Body of pancreas (tissue), 4 donors: Measurements from ENCODE around the gene PCNX1. TPM values are rescaled to one million over a fixed set of nuclear protein-coding genes. Genes with fewer than 3 reads are reported as not detected.

Experiments
- ATAC-seq: fragments of 150-250 bp; one replicate; pipeline ENCODE4 v1.9.1; 2016
- DNase-seq, 4 donors: peaks; one replicate each; pipeline ENCODE4 v3.0.0-alpha.2; 2019
- H3K27ac ChIP-seq, 4 donors: fragments of 200-600 bp; sonication (generic); 1 replicate in 3 of 4; 2 replicates in 1 of 4; pipeline versions ENCODE4 v1.5.1 to v1.6.1; 2016 to 2019; ENCODE audit warnings: mild to moderate bottlenecking in 1 of 4, mixed read lengths in 1 of 4, moderate library complexity in 1 of 4
- H3K27me3 ChIP-seq, 2 donors: fragments of 200-600 bp; sonication (generic); one replicate each; pipeline ENCODE4 v1.6.0; 2016; ENCODE audit warnings: mild to moderate bottlenecking in 1 of 2
- H3K36me3 ChIP-seq, 2 donors: fragments of 200-600 bp; sonication (generic); replicated peaks in 1 of 2; 2 replicates each; pipeline ENCODE4 v1.5.1; 2016; ENCODE audit warnings: low read depth in 2 of 2; ENCODE audit not compliant: insufficient read depth in 1 of 2
- H3K4me1 ChIP-seq: fragments of 200-600 bp; sonication (generic); one replicate; pipeline ENCODE4 v1.6.0; 2016
- H3K4me3 ChIP-seq, 2 donors: fragments of 200-600 bp; sonication (generic); 1 replicate in 1 of 2; 2 replicates in 1 of 2; pipeline ENCODE4 v1.5.1; 2016 to 2019
- H3K9me3 ChIP-seq, 3 donors: fragments of 200-600 bp; sonication (generic); 1 replicate in 2 of 3; 2 replicates in 1 of 3; pipeline ENCODE4 v1.5.1; 2016
- POLR2A ChIP-seq, 3 donors: fragments of 450-650 bp; IDR thresholded peaks; one replicate each; pipeline ENCODE4 v1.6.1; 2016; ENCODE audit warnings: antibody characterized with exemption in 3 of 3, mild to moderate bottlenecking in 2 of 3
- WGBS, 2 donors: methylation state at CpG; one replicate each; pipeline ENCODE4 v1.1.5; 2017; 5-methylcytosine and 5-hydroxymethylcytosine counted together
- intact Hi-C: fragments of 100-400 bp; cut with DNase I; formaldehyde crosslinking; loops from one replicate; pipeline ENCODE4 v1.15.1; 2023
- total RNA-seq, 2 donors: library from RNA; depleted of rRNA; stranded (reverse); fragments of >200 nt; gene quantifications; one replicate each; pipeline ENCODE4 v1.1.0, GENCODE V29; 2016
- TF ChIP-seq, protein P1 (sequence below), 7 experiments: fragments of 450-650 bp in 4 of 7; fragments of 200-600 bp in 3 of 7; sonication (generic) in 3 of 7; IDR thresholded peaks; one replicate each; pipeline ENCODE4 v1.5.1; 2016 to 2019; ENCODE audit warnings: antibody characterized with exemption in 7 of 7

Gene PCNX1
- total RNA-seq, 2 donors from 2014 or later, result 25.4 to 94.3 TPM

- ATAC-seq, result no peak
- Histone ChIP-seq H3K27ac (no peak overlapping the region), H3K27me3 (no peaks in the 10 kb centered on the region), H3K4me3 (no peak overlapping the region), H3K36me3 (peaks cover 13 to 20% of the 10 kb centered on the region in 2 donors), H3K9me3 (peaks cover 0 to 7% (median 0%) of the 10 kb centered on the region in 3 donors), H3K4me1 (no peaks in the 10 kb centered on the region)
- TF ChIP-seq POLR2A (IDR thresholded peaks at IDR 0.05), result no peak
- TF ChIP-seq, protein P1, sequence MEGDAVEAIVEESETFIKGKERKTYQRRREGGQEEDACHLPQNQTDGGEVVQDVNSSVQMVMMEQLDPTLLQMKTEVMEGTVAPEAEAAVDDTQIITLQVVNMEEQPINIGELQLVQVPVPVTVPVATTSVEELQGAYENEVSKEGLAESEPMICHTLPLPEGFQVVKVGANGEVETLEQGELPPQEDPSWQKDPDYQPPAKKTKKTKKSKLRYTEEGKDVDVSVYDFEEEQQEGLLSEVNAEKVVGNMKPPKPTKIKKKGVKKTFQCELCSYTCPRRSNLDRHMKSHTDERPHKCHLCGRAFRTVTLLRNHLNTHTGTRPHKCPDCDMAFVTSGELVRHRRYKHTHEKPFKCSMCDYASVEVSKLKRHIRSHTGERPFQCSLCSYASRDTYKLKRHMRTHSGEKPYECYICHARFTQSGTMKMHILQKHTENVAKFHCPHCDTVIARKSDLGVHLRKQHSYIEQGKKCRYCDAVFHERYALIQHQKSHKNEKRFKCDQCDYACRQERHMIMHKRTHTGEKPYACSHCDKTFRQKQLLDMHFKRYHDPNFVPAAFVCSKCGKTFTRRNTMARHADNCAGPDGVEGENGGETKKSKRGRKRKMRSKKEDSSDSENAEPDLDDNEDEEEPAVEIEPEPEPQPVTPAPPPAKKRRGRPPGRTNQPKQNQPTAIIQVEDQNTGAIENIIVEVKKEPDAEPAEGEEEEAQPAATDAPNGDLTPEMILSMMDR (IDR thresholded peaks at IDR 0.05), result no peak
- intact Hi-C loops, result no loop called here
- WGBS, 2 donors, result 91 to 96% methylated on average over 2 of the region's 2 CpGs
- no peak for DNase-seq
These were observed 171.2 kb downstream of the PCNX1 start for GRCh38 chr14:71078500-71078899.

DNA sequence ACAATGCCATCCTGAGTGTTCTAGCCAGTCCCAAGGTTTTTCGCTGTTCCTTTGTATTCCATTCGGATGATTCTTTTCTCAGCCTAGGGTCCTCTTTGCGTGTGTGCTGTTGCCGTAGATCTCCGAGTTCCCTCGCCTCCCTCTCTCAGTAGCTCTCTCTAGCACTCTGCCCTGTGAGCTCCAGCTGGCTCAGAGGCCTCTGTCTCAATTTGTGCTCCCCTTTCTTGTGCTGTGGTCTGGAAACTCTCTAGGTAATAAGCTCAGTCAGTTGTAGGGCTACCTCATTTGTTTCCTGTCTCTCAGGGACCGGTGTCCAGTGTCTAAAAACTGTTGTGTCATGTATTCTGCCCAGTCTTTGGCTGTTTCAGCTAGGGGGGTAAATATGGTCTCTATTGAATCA, 179.3 kb downstream of the PCNX1 start:
- TF ChIP-seq POLR2A (IDR thresholded peaks at IDR 0.05), result no peak
- TF ChIP-seq, protein P1 (IDR thresholded peaks at IDR 0.05), result no peak
- no peaks in the 10 kb centered on the region for H3K9me3 ChIP-seq
- no peak for ATAC-seq
- H3K4me3 ChIP-seq, result no peak overlapping the region
- no peaks in the 10 kb centered on the region for H3K27me3 ChIP-seq
- H3K36me3 ChIP-seq, result no peaks in the 10 kb centered on the region
- H3K4me1 ChIP-seq, result no peaks in the 10 kb centered on the region
- DNase-seq, result no peak
- WGBS, 2 donors, result 93 to 97% methylated on average over 7 of the region's 7 CpGs
- intact Hi-C loops, result no loop called here
- no peak overlapping the region for H3K27ac ChIP-seq

DNA sequence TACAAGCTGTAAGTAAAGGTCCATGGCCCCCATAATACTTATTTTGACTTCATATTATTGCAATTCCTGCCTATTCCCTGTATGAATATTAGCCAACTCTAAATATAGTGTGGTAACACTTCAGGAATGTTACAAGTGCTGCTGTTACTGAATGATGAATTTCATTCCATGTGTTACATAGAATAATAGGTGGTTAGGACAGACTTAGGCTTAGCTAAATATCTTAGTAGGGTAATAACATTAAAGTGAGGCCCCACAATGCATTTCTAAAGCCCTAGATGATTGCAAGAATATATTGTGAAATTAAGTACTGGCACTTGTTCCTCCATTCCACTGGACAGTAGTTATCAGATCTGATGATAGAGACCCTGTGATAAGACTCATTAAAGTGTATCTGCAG, 182.7 kb downstream of the PCNX1 start:
- intact Hi-C loops, result no loop called here
- ATAC-seq (no peak), DNase-seq (no peak)
- Histone ChIP-seq H3K36me3 (no peaks in the 10 kb centered on the region), H3K4me1 (no peaks in the 10 kb centered on the region), H3K27me3 (no peaks in the 10 kb centered on the region), H3K9me3 (no peaks in the 10 kb centered on the region), H3K27ac (no peak overlapping the region), H3K4me3 (no peak overlapping the region)
- TF ChIP-seq POLR2A (IDR thresholded peaks at IDR 0.05), result no peak
- TF ChIP-seq, protein P1 (IDR thresholded peaks at IDR 0.05), result no peak

DNA sequence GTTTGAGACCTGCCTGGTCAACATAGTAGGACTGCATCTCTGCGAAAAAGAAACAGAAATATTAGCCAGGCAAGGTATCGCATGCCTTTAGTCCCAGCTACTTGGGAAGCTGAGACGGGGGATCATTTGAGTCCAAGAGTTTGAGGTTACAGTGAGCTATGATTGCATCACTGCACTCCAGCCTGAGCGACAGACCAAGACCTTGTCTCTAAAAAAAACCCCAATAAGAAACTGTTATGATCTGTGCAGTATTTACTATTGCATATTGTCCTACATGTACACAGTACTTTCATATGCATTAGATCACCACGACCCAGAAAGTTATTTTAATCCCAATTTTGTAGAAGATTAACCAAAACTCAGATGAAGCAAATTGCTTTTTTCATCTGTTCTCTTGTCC, 187.5 kb downstream of the PCNX1 start:
- H3K4me1 ChIP-seq, result no peaks in the 10 kb centered on the region
- intact Hi-C loops, result no loop called here
- no peak overlapping the region for H3K27ac ChIP-seq
- H3K27me3 ChIP-seq, result no peaks in the 10 kb centered on the region
- TF ChIP-seq POLR2A (IDR thresholded peaks at IDR 0.05), result no peak
- TF ChIP-seq, protein P1 (IDR thresholded peaks at IDR 0.05), result no peak
- 86 to 90% methylated on average over 5 of the region's 5 CpGs for WGBS, 2 donors
- no peak overlapping the region for H3K4me3 ChIP-seq
- H3K9me3 ChIP-seq, result no peaks in the 10 kb centered on the region
- no peak for ATAC-seq
- no peaks in the 10 kb centered on the region for H3K36me3 ChIP-seq
- no peak for DNase-seq

- Histone ChIP-seq H3K36me3 (no peaks in the 10 kb centered on the region), H3K27me3 (no peaks in the 10 kb centered on the region), H3K9me3 (no peaks in the 10 kb centered on the region), H3K27ac (no peak overlapping the region), H3K4me3 (no peak overlapping the region), H3K4me1 (no peaks in the 10 kb centered on the region)
- DNase-seq (no peak), ATAC-seq (no peak)
- intact Hi-C loops, result no loop called here
- 80 to 99% methylated on average over 5 of the region's 5 CpGs for WGBS, 2 donors
- TF ChIP-seq, protein P1 (IDR thresholded peaks at IDR 0.05), result no peak
- TF ChIP-seq POLR2A (IDR thresholded peaks at IDR 0.05), result no peak
These were observed 189.7 kb downstream of the PCNX1 start for GRCh38 chr14:71096947-71097346.
